SK-N-DZ (cell line): Measurements from ENCODE around the gene NDST4.

Source experiments
- DNase-seq: peaks from one replicate; pipeline ENCODE4 v3.0.0-alpha.2; 2015; ENCODE audit warnings: low spot score

NDST4 gene

GRCh38 chr4:114907568-114907967 is 205.9 kb downstream of the NDST4 start:
- no peak for DNase-seq

GRCh38 chr4:114905017-114905416 is 208.4 kb downstream of the NDST4 start:
- DNase-seq = no peak

- DNase-seq = no peak
Measured at GRCh38 chr4:114900934-114901333, 212.5 kb downstream of the NDST4 start.

- no peak for DNase-seq
Measured at GRCh38 chr4:114890773-114891172, 222.6 kb downstream of the NDST4 start.

GRCh38 chr4:114886761-114887160 is 226.7 kb downstream of the NDST4 start:
- DNase-seq = no peak

GRCh38 chr4:114883641-114884040 is 229.8 kb downstream of the NDST4 start:
- DNase-seq = no peak

GRCh38 chr4:114879916-114880669 is 233.3 kb downstream of the NDST4 start:
- DNase-seq = no peak

- DNase-seq = no peak
Measured at GRCh38 chr4:114875630-114876029, 237.8 kb downstream of the NDST4 start.

GRCh38 chr4:114874321-114874720 is 239.1 kb downstream of the NDST4 start:
- DNase-seq = no peak

- no peak for DNase-seq
Measured at GRCh38 chr4:114870987-114871386, 242.4 kb downstream of the NDST4 start.

GRCh38 chr4:114866901-114867670 is 246.3 kb downstream of the NDST4 start:
- DNase-seq = no peak

GRCh38 chr4:114864060-114864459 is 249.4 kb downstream of the NDST4 start:
- DNase-seq = no peak

- DNase-seq = no peak
Measured at GRCh38 chr4:114860786-114861185, 252.6 kb downstream of the NDST4 start.

- no peak for DNase-seq
Measured at GRCh38 chr4:114857831-114858230, 255.6 kb downstream of the NDST4 start.

GRCh38 chr4:114839986-114840385 is 273.4 kb downstream of the NDST4 start:
- DNase-seq = no peak

- DNase-seq = no peak
Measured at GRCh38 chr4:114830628-114831027, 282.8 kb downstream of the NDST4 start.

GRCh38 chr4:114827651-114828050 is 285.8 kb downstream of the NDST4 start:
- no peak for DNase-seq

- DNase-seq = no peak
Measured at GRCh38 chr4:114815760-114816159, 297.7 kb downstream of the NDST4 start.

GRCh38 chr4:114813961-114814360 is 299.5 kb downstream of the NDST4 start:
- DNase-seq = no peak

GRCh38 chr4:114811564-114812301 is 301.7 kb downstream of the NDST4 start:
- DNase-seq = no peak

GRCh38 chr4:114807759-114808404 is 305.5 kb downstream of the NDST4 start:
- peak; percentile 61 for DNase-seq

- no peak for DNase-seq
Measured at GRCh38 chr4:114807357-114807756, 306.1 kb downstream of the NDST4 start.
